HepG2 (cell line): ENCODE measurements around the gene PTPRM. TPM values are rescaled to one million over a fixed set of nuclear protein-coding genes. Genes with fewer than 3 reads are reported as not detected.

Source experiments
- BRD4 ChIP-seq: sonication (generic); formaldehyde crosslinking; IDR thresholded peaks from 2 replicates; pipeline ENCODE4 v1.4.0; 2020; ENCODE audit warnings: missing genetic modification reagents
- CBX5 ChIP-seq: sonication (generic); formaldehyde crosslinking; IDR thresholded peaks from 2 replicates; pipeline ENCODE4 v1.4.0; 2020; ENCODE audit warnings: missing genetic modification reagents, borderline replicate concordance
- EHMT2 ChIP-seq: fragments of 200-600 bp; sonication (generic); IDR thresholded peaks from 2 replicates; pipeline ENCODE4 v1.7.0; 2017; ENCODE audit warnings: antibody characterized with exemption, low read depth, low read length, borderline replicate concordance
- EP300 ChIP-seq, 3 experiments: sonication (generic) in 1 of 3; formaldehyde crosslinking in 1 of 3; IDR thresholded peaks; 2 replicates each; pipeline versions ENCODE4 v1.5.1 to v1.6.1; 2011 to 2020; ENCODE audit warnings: low read depth in 2 of 3, low read length in 2 of 3, borderline replicate concordance in 1 of 3, improper control_type of control experiment in 1 of 3, mild to moderate bottlenecking in 1 of 3, missing genetic modification reagents in 1 of 3, moderate library complexity in 1 of 3
- JDP2 ChIP-seq: sonication (generic); formaldehyde crosslinking; IDR thresholded peaks from 2 replicates; pipeline ENCODE4 v1.8.1; 2022; ENCODE audit warnings: missing genetic modification reagents, borderline replicate concordance
- JUND ChIP-seq: sonication (generic); formaldehyde crosslinking; IDR thresholded peaks from 2 replicates; pipeline ENCODE4 v1.8.0; 2022; ENCODE audit warnings: mild to moderate bottlenecking, missing genetic modification reagents
- KLF9 ChIP-seq: IDR thresholded peaks from 2 replicates; pipeline ENCODE4 v1.6.1; 2016; ENCODE audit warnings: low read depth
- LCORL ChIP-seq, 2 experiments: fragments of 450-650 bp in 1 of 2; sonication (generic) in 1 of 2; formaldehyde crosslinking in 1 of 2; IDR thresholded peaks; 2 replicates each; pipeline versions ENCODE4 v1.5.0 to v1.6.1; 2017 to 2020; ENCODE audit warnings: antibody characterized with exemption in 1 of 2, missing genetic modification reagents in 1 of 2
- PAWR ChIP-seq: sonication (generic); formaldehyde crosslinking; IDR thresholded peaks from 2 replicates; pipeline ENCODE4 v1.4.0; 2020; ENCODE audit warnings: missing genetic modification reagents, mild to moderate bottlenecking, borderline replicate concordance
- PREB ChIP-seq: sonication (generic); formaldehyde crosslinking; IDR thresholded peaks from 2 replicates; pipeline ENCODE4 v1.4.0; 2020; ENCODE audit warnings: missing genetic modification reagents
- REL ChIP-seq: sonication (generic); formaldehyde crosslinking; conservative IDR thresholded peaks from 2 replicates; pipeline ENCODE4 v1.8.0; 2022; ENCODE audit warnings: mild to moderate bottlenecking, missing genetic modification reagents, moderate library complexity
- RFX5 ChIP-seq: IDR thresholded peaks from 2 replicates; pipeline ENCODE4 v1.6.1; 2011; ENCODE audit warnings: low read depth, low read length, improper control_type of control experiment
- SMARCC2 ChIP-seq: fragments of 450-650 bp; IDR thresholded peaks from 2 replicates; pipeline ENCODE4 v1.6.1; 2017; ENCODE audit warnings: antibody characterized with exemption, mild to moderate bottlenecking
- TAF1 ChIP-seq: sonication (generic); formaldehyde crosslinking; IDR thresholded peaks from 2 replicates; pipeline ENCODE4 v1.4.0; 2020; ENCODE audit warnings: missing genetic modification reagents
- TCF12 ChIP-seq, 2 experiments: fragments of 450-650 bp in 1 of 2; sonication (generic) in 1 of 2; formaldehyde crosslinking in 1 of 2; IDR thresholded peaks; 2 replicates each; pipeline versions ENCODE4 v1.6.1 to v1.8.0; 2017 to 2022; ENCODE audit warnings: antibody characterized with exemption in 1 of 2, mild to moderate bottlenecking in 1 of 2, missing genetic modification reagents in 1 of 2, moderate library complexity in 1 of 2
- TCF7 ChIP-seq: sonication (generic); IDR thresholded peaks from 2 replicates; pipeline ENCODE4 v1.6.1; 2016; ENCODE audit warnings: antibody characterized with exemption, low read depth
- ZBTB49 ChIP-seq: sonication (generic); formaldehyde crosslinking; IDR thresholded peaks from 2 replicates; pipeline ENCODE4 v1.4.0; 2020; ENCODE audit warnings: missing genetic modification reagents, borderline replicate concordance
- ZGPAT ChIP-seq: IDR thresholded peaks from 2 replicates; pipeline ENCODE4 v1.6.1; 2016; ENCODE audit warnings: mild to moderate bottlenecking
- ZNF224 ChIP-seq: sonication (generic); formaldehyde crosslinking; IDR thresholded peaks from 2 replicates; pipeline ENCODE4 v1.5.0; 2020; ENCODE audit warnings: mild to moderate bottlenecking, missing genetic modification reagents
- ZNF292 ChIP-seq: sonication (generic); formaldehyde crosslinking; IDR thresholded peaks from 2 replicates; pipeline ENCODE4 v1.8.1; 2022; ENCODE audit warnings: mild to moderate bottlenecking, low read depth, missing genetic modification reagents, borderline replicate concordance
- ZNF552 ChIP-seq: sonication (generic); formaldehyde crosslinking; IDR thresholded peaks from 2 replicates; pipeline ENCODE4 v1.9.0; 2022; ENCODE audit warnings: missing genetic modification reagents, mild to moderate bottlenecking, borderline replicate concordance
- ZSCAN5A ChIP-seq: sonication (generic); formaldehyde crosslinking; IDR thresholded peaks from 2 replicates; pipeline ENCODE4 v1.8.0; 2022; ENCODE audit warnings: mild to moderate bottlenecking, missing genetic modification reagents, borderline replicate concordance
- polyA plus RNA-seq, 8 experiments: library from polyadenylated mRNA; depleted of rRNA in 3 of 8; stranded (reverse) in 7 of 8; unstranded in 1 of 8; fragments of >200 nt; fragmentation: Illumina TruSeq in 4 of 8; extraction: Trizol in 4 of 8; gene quantifications; 2 replicates each; pipeline versions ENCODE4 v1.2.1 to v1.2.3, GENCODE V29; 2011 to 2016; ENCODE audit warnings: low read depth in 4 of 8, missing spikeins in 1 of 8, mixed read lengths in 1 of 8; ENCODE audit not compliant: insufficient read depth in 1 of 8
- total RNA-seq, 5 experiments: library from RNA; depleted of rRNA; stranded (reverse); fragments of >200 nt; fragmentation: Illumina TruSeq; extraction: Trizol; gene quantifications; 2 replicates each; pipeline ENCODE4 v1.2.3, GENCODE V29; 2016; ENCODE audit warnings: low read depth in 1 of 5

The PTPRM gene
- total and polyA plus RNA-seq, 2 of the 13 experiments (the other 11 are each of a cell fraction or from before 2014, with no cell fraction given), result 12.6 to 108 TPM

GRCh38 chr18:8341481-8342230, 774.5 kb downstream of the PTPRM start (continued):
- TF ChIP-seq TCF12 (IDR thresholded peaks at IDR 0.05) (no peak), TCF12 (CRISPR knock-in tag; IDR thresholded peaks at IDR 0.05) (0 out of 2 replicates have a peak, but pooled peaks have one; percentile 54), TAF1 (CRISPR knock-in tag) (no peak), PREB (CRISPR knock-in tag) (no peak), REL (no peak), ZSCAN5A (CRISPR knock-in tag) (peak; percentile 62; the same call in 1 of the 2 replicates), TCF7 (peak; percentile 82), EP300 (IDR thresholded peaks at IDR 0.05; ENCODE audit: low read depth in 2 of 2, low read length in 2 of 2) (peak in 1 of 2 experiments; percentile 86; a peak in 3 of 4 replicates), EP300 (CRISPR knock-in tag; IDR thresholded peaks at IDR 0.05; ENCODE audit: borderline replicate concordance) (peak; percentile 82), CBX5 (CRISPR knock-in tag) (no peak), EHMT2 (peak; percentile 95; the same call in 1 of the 2 replicates), LCORL (IDR thresholded peaks at IDR 0.05) (peak; percentile 81; the same call in 1 of the 2 replicates), LCORL (CRISPR knock-in tag; IDR thresholded peaks at IDR 0.05) (peak; percentile 84), RFX5 (no peak), PAWR (CRISPR knock-in tag) (no peak), ZGPAT (CRISPR knock-in tag) (peak; percentile 51; the same call in 1 of the 2 replicates), JDP2 (no peak; the same call in 1 of the 2 replicates), ZNF552 (CRISPR knock-in tag) (no peak), ZNF292 (CRISPR knock-in tag) (peak; percentile 78; the same call in 1 of the 2 replicates), ZBTB49 (CRISPR knock-in tag) (no peak), JUND (CRISPR knock-in tag) (peak; percentile 90), ZNF224 (CRISPR knock-in tag) (no peak), SMARCC2 (no peak), BRD4 (CRISPR knock-in tag) (no peak), KLF9 (CRISPR knock-in tag) (no peak)
